Fibroblast of villous mesenchyme (primary cell): ENCODE results near the gene RBM4. TPM values are rescaled to one million over a fixed set of nuclear protein-coding genes. Genes with fewer than 3 reads are reported as not detected.

Experiments
- DNase-seq: peaks from one replicate; pipeline ENCODE4 v3.0.0-alpha.2; 2010; ENCODE audit warnings: low read depth
- H3K4me3 ChIP-seq: 2 replicates; pipeline ENCODE4 v1.5.1; 2011; ENCODE audit warnings: low read depth, mild to moderate bottlenecking, low read length
- total RNA-seq: library from RNA; depleted of rRNA; stranded (reverse); fragments of >200 nt; gene quantifications from 2 replicates; pipeline ENCODE4 v1.2.3, GENCODE V29; 2012
- TF ChIP-seq, protein P1 (sequence below): IDR thresholded peaks from 2 replicates; pipeline ENCODE4 v1.5.1; 2012; ENCODE audit warnings: low read depth, mild to moderate bottlenecking, low read length; ENCODE audit not compliant: insufficient read depth

The RBM4 gene
- total RNA-seq, 1 donor = 118 TPM

DNA sequence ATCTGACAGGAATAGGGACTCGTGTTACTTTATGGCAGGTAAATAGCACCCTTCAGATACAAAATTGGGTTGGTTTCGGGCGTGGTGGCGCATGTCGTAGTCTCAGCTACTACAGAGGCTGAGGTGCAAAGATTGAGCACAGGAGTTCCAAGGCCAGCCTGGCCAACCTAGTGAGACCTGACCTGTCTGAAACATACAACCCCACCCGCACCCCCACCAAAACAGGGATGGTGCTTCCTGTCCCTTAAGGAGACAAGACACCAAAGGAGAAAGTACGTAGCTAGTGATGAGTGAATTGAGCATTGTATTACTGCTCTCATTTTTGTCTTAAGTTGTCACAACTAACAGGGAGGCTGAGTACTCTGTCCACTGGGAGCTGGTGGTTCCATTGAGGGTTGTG is 14.1 kb downstream of the RBM4 start:
- TF ChIP-seq, protein P1, sequence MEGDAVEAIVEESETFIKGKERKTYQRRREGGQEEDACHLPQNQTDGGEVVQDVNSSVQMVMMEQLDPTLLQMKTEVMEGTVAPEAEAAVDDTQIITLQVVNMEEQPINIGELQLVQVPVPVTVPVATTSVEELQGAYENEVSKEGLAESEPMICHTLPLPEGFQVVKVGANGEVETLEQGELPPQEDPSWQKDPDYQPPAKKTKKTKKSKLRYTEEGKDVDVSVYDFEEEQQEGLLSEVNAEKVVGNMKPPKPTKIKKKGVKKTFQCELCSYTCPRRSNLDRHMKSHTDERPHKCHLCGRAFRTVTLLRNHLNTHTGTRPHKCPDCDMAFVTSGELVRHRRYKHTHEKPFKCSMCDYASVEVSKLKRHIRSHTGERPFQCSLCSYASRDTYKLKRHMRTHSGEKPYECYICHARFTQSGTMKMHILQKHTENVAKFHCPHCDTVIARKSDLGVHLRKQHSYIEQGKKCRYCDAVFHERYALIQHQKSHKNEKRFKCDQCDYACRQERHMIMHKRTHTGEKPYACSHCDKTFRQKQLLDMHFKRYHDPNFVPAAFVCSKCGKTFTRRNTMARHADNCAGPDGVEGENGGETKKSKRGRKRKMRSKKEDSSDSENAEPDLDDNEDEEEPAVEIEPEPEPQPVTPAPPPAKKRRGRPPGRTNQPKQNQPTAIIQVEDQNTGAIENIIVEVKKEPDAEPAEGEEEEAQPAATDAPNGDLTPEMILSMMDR = no peak
- H3K4me3 ChIP-seq = no peak overlapping the region
- DNase-seq = no peak

DNA sequence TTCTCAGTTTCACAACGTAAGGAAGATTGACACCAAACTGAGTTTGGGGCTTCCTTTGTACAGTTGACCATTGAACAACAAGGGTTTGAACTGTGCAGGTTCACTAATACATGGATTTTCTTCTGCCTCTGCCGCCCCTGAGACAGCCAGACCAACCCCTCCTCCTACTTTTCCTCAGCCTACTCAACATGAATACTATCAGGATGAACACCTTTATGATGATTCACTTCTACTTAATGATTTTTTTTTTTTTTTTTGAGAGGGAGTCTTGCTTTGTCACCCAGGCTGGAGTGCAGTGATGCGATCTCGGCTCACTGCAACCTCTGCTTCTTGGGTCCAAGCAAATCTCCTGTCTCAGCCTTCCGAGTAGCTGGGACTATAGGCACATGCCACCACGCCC is 14.6 kb downstream of the RBM4 start:
- DNase-seq = no peak
- TF ChIP-seq, protein P1 = no peak
- no peak overlapping the region for H3K4me3 ChIP-seq

DNA sequence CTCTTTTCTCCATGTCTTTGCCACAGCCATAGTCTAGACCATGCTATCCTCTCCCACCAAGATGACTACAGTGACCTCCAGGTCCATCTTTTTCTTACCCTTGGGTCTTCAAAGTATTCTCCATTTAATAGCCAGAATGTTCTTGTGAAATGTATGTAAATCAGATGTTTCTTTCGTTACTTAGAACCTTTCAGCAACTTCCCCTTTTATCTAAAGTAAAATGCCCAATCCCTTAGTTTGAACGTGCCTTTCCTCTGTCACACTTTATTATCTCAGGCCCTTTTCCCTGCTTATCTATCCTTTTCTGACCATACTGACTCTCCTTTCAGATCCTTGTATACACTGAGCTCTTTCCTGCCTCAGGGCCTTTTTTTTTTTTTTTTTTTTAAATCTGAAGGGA is 21.3 kb downstream of the RBM4 start:
- no peak for DNase-seq
- TF ChIP-seq, protein P1 = no peak
- H3K4me3 ChIP-seq = no peak overlapping the region

DNA sequence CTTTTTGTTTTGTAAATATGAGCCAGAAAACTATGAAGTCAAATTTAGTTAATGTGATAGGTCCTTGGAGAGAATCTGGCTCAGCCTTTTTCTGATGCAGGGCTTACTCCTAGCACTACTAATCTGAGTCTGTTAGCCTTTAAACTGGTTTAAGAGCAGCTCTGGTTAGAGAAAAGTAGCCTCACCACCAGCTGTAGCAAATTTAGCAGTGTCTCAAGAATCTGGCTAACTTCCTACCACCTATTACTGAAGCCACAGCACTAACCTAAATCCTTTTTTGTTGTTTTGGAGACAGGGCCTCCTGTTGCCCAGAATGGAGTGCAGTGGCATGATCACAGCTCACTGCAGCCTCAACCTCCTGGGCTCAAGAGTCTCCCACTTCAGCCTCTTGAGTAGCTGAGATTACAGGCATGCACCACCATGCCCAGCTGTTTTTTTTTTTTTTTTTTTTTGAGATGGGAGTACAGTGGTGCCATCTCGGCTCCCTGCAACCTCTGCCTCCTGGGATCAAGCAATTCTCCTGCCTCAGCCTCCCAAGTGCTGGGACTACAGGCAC is 25.3 kb downstream of the RBM4 start:
- DNase-seq = no peak
- no peak overlapping the region for H3K4me3 ChIP-seq
- TF ChIP-seq, protein P1 = no peak

DNA sequence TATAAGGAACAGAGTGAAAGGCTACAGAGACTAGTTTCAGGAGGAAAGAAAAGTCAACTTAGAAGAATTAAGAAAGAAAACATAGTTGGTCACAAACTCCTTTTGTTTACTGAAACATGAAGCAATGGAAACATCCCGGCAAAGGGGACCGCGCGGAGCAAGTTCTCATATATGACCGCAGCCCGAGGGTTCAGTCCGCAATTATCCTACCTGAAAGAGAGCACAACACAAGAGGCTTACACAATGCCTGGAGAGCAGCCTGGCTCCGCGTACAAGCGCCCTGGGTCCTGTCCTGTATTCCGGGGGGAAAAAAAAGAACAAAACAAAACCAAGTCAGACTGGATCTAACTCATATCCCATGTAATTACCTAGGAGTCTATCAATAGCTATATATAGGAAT is 26.9 kb downstream of the RBM4 start:
- no peak for DNase-seq
- no peak overlapping the region for H3K4me3 ChIP-seq
- TF ChIP-seq, protein P1 = no peak

DNA sequence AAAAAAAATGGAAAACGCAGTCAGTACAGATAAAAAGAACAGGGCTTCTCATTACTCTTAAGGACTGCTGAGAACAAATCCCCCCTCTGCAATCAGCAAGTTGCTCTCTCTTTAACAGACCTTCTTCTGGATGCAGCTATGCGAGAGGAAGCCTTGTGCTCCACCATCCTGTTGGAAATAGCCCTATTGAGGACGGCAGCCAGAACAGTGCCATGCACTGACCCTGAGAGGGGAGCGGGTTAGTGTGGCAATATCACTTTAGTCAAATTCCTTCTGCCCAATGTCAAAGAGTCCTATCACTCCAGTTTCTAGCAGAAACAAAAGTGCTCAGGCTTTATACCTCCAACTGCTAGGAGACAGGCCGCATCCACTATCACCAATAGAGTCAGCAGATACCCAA is 32.3 kb downstream of the RBM4 start:
- H3K4me3 ChIP-seq = no peak overlapping the region
- no peak for DNase-seq
- TF ChIP-seq, protein P1 = no peak

DNA sequence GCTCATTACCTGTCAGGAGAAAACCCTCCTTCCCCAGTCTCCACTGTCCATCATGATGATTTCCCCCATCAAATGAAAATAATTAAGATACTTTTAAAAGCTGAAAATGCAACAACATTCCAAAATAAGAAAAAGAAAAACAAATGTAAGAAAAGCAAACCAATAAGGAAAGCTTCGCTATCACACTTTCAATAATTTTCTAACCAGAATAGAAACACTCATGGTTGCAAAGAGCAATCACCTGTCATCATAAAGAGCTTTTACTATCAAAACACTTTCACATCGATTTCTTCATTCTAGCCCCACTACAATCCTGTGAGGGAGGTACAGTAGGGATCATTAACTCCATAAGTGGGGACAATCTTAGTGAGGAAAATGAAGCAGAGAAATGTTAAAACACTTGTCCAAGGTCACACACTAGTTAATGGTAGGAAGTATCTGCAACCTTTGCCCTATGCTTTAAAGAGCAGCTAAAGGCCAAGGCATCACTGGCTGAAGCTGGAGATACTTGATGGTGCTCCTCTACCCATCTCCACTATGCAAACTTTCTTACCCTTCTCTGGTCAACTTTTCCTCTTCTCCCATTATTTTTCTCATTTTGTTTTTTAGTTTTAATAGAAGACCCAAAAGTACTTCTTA is 36.6 kb downstream of the RBM4 start:
- H3K4me3 ChIP-seq = no peak overlapping the region
- DNase-seq = no peak
- TF ChIP-seq, protein P1 = no peak
